Nucleus accumbens (tissue), 56 donors: ENCODE results near the gene MYB.

Experiments used
- DNase-seq, 56 donors: peaks; one replicate each; lab custom pipeline; 2025; lab: John Stamatoyannopoulos, UW

MYB gene

GRCh38 chr6:135268740-135269139 lies 87.6 kb downstream of the MYB start:
- no peak for DNase-seq
